Hematopoietic multipotent progenitor cell treated with erythropoietin and hydrocortisone succinate and interleukin-3 and kit ligand, for 8 days (in vitro differentiated cells): ENCODE measurements around the gene DTX3L.

Experiments
- DNase-seq: peaks from one replicate; pipeline ENCODE4 v3.0.0-alpha.2; 2015

Gene DTX3L

DNA sequence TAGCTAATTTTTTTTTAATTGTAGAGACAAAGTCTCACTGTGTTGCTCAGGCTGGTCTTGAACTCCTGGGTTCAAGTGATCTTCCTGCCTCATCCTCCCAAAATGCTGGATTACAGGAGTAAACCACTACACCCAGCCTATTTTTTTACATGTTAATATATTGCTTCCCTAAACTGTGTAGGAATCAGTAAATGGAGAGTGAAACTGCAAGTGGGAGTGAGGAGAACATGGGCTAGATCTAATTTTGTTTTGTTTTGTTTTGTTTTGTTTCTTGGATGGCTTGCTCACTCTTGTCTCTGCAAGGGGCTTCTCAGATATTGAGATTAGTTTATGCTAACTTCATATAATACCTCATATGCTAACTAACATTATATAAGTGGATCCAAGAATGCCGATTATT is 44.8 kb downstream of the DTX3L start:
- DNase-seq, result no peak

- no peak for DNase-seq
Measured at GRCh38 chr3:122609798-122610559, 45.8 kb downstream of the DTX3L start.

DNA sequence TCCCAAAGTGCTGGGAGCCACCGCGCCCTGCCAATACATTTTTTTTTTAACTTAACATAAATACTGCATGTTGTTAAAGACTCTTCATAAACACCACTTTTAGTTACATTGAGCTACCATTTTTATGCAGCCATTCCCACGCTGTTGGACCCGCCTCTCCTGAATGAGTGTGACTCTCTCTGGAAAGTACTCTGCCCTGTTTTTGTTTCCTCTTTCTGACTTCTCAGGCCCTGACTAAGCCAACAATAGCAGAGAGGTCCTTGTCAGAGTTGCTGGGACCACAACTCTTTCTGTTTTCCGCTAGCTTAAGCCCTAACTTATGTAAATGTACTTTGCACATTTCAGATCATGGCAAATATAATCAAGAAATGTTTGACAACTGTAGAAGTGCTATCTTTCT is 48.6 kb downstream of the DTX3L start:
- DNase-seq, result no peak

GRCh38 chr3:122615303-122615702 is 51.2 kb downstream of the DTX3L start:
- no peak for DNase-seq

GRCh38 chr3:122618614-122619013 is 54.5 kb downstream of the DTX3L start:
- no peak for DNase-seq

DNA sequence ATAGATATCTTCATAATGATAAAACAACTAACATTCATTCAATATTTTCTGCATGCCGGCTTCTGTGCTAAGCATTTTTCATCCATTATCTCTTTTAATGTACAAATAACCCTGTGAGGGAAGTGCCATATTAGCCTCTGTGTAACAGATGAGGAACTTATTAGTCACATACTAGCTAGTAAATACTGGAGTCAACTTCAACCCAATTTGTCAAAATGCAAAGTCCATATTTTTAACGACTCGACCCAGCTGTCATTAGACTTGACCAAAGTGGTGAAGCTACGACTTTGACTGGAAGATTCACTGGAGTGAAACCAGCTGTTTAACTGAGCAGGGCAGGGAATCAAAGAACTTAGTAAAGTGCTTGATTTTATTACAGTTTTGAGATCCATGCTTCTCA is 54.9 kb downstream of the DTX3L start:
- no peak for DNase-seq

GRCh38 chr3:122620399-122620798 is 56.3 kb downstream of the DTX3L start:
- no peak for DNase-seq

- DNase-seq, result no peak
Measured at GRCh38 chr3:122621112-122621511, 57.0 kb downstream of the DTX3L start.

GRCh38 chr3:122623031-122623829 is 59.1 kb downstream of the DTX3L start:
- DNase-seq, result no peak
